Endothelial cell of umbilical vein (primary cell): ENCODE data around the gene PARP16. TPM values are rescaled to one million over a fixed set of nuclear protein-coding genes. Genes with fewer than 3 reads are reported as not detected.

Experiments used
- BruUV-seq: library from RNA; stranded (reverse); fragments of 400-500 nt; replicated peaks from 2 replicates; lab custom pipeline; 2021; lab: Mats Ljungman, UMichigan
- CTCF ChIA-PET: fragments of 300-600, 350-600 bp; sonication (Branson Sonifier 250); formaldehyde crosslinking; loops from one replicate; lab custom pipeline; 2021; ENCODE audit warnings: antibody characterized with exemption, inconsistent platforms; lab: Charles Lee
- POLR2A ChIA-PET: fragments of 300-600, 350-600 bp; sonication (Branson Sonifier 250); formaldehyde crosslinking; loops from one replicate; lab custom pipeline; 2021; ENCODE audit warnings: antibody characterized with exemption, inconsistent platforms; lab: Charles Lee
- DNase-seq: peaks from one replicate; pipeline ENCODE4 v3.0.0-alpha.2; 2011; ENCODE audit warnings: low read depth, low spot score
- FAIRE-seq: peaks from 2 replicates; lab custom pipeline; 2011; peaks lifted over from hg19 to GRCh38; lab: Jason Lieb, UNC
- H2AFZ ChIP-seq: 2 replicates; pipeline ENCODE4 v1.6.0; 2012; ENCODE audit warnings: low read depth, low read length, control low read depth, inconsistent platforms
- H3K27ac ChIP-seq: 2 replicates; pipeline ENCODE4 v1.5.1; 2011; ENCODE audit warnings: low read depth, mild to moderate bottlenecking, control low read depth, low read length, moderate library complexity; ENCODE audit not compliant: insufficient read depth
- H3K27me3 ChIP-seq, 2 experiments: 2 replicates each; pipeline versions ENCODE4 v1.6.0 to v1.6.1; 2011; ENCODE audit warnings: low read length in 2 of 2, mixed read lengths in 1 of 2; ENCODE audit not compliant: control insufficient read depth in 2 of 2, insufficient read depth in 2 of 2
- H3K36me3 ChIP-seq, 2 experiments: 2 replicates in 1 of 2; 3 replicates in 1 of 2; pipeline ENCODE4 v1.5.1; 2011; ENCODE audit warnings: low read length in 2 of 2, mild to moderate bottlenecking in 1 of 2, moderate library complexity in 1 of 2; ENCODE audit not compliant: control insufficient read depth in 2 of 2, insufficient read depth in 2 of 2; ENCODE audit errors: extremely low read depth in 1 of 2
- H3K4me1 ChIP-seq: 3 replicates; pipeline ENCODE4 v1.5.1; 2011; ENCODE audit warnings: mild to moderate bottlenecking, low read length; ENCODE audit not compliant: control insufficient read depth, insufficient read depth; ENCODE audit errors: extremely low read depth
- H3K4me2 ChIP-seq: 2 replicates; pipeline ENCODE4 v1.6.1; 2011; ENCODE audit warnings: low read length, control low read depth, mixed read lengths; ENCODE audit not compliant: insufficient read depth
- H3K4me3 ChIP-seq, 3 experiments: fragments of 200-600 bp in 1 of 3; sonication (generic), shearing (Covaris generic) in 1 of 3; replicated peaks in 1 of 3; 2 replicates each; pipeline ENCODE4 v1.5.1; 2011 to 2016; ENCODE audit warnings: control low read depth in 3 of 3, low read length in 3 of 3, mild to moderate bottlenecking in 2 of 3, inconsistent platforms in 1 of 3, low read depth in 1 of 3, moderate library complexity in 1 of 3; ENCODE audit not compliant: insufficient read depth in 1 of 3
- H3K79me2 ChIP-seq: 2 replicates; pipeline ENCODE4 v1.6.0; 2012; ENCODE audit warnings: low read length, inconsistent platforms; ENCODE audit not compliant: control insufficient read depth, insufficient read depth
- H3K9ac ChIP-seq: replicated peaks from 2 replicates; pipeline ENCODE3; 2011; ENCODE audit warnings: low read length, control low read depth; ENCODE audit not compliant: insufficient read depth; ENCODE audit errors: extremely low read depth
- H3K9me1 ChIP-seq: replicated peaks from 3 replicates; pipeline ENCODE4 v1.6.0; 2011; ENCODE audit warnings: mild to moderate bottlenecking, low read length; ENCODE audit not compliant: control insufficient read depth, insufficient read depth; ENCODE audit errors: extremely low read depth
- H3K9me3 ChIP-seq: replicated peaks from 2 replicates; pipeline ENCODE4 v1.5.1; 2012; ENCODE audit warnings: low read length, inconsistent platforms; ENCODE audit not compliant: control insufficient read depth, insufficient read depth
- H4K20me1 ChIP-seq: replicated peaks from 2 replicates; pipeline ENCODE3; 2011; ENCODE audit warnings: mild to moderate bottlenecking, low read length; ENCODE audit not compliant: control insufficient read depth, insufficient read depth; ENCODE audit errors: extremely low read depth
- EZH2 ChIP-seq: IDR thresholded peaks from 2 replicates; pipeline ENCODE4 v1.6.1; 2012; ENCODE audit warnings: borderline replicate concordance, low read depth, mild to moderate bottlenecking, moderate library complexity, low read length, inconsistent platforms; ENCODE audit not compliant: severe bottlenecking
- FOS ChIP-seq: IDR thresholded peaks from 2 replicates; pipeline ENCODE4 v1.6.1; 2011; ENCODE audit warnings: mild to moderate bottlenecking, low read length, moderate library complexity, borderline replicate concordance; ENCODE audit not compliant: insufficient read depth
- GATA2 ChIP-seq: IDR thresholded peaks from 2 replicates; pipeline ENCODE4 v1.7.0; 2011; ENCODE audit warnings: low read depth, mild to moderate bottlenecking, moderate library complexity, mixed read lengths, low read length; ENCODE audit not compliant: insufficient read length, insufficient read depth
- JUN ChIP-seq: IDR thresholded peaks from 2 replicates; pipeline ENCODE4 v1.6.1; 2011; ENCODE audit warnings: borderline replicate concordance, low read depth; ENCODE audit not compliant: insufficient read length, insufficient read depth
- MYC ChIP-seq: IDR thresholded peaks from one replicate; pipeline ENCODE4 v1.6.1; 2011; ENCODE audit warnings: mild to moderate bottlenecking, low read depth, low read length
- POLR2A ChIP-seq: IDR thresholded peaks from 2 replicates; pipeline ENCODE4 v1.6.1; 2012; ENCODE audit warnings: low read depth, mild to moderate bottlenecking, control low read depth, low read length
- POLR2AphosphoS5 ChIP-seq: IDR thresholded peaks from 2 replicates; pipeline ENCODE4 v1.6.1; 2012; ENCODE audit warnings: low read depth, mild to moderate bottlenecking, control low read depth, low read length, moderate library complexity; ENCODE audit not compliant: insufficient read depth
- dilution Hi-C: fragments of 300-500 bp; cut with MboI; formaldehyde crosslinking; loops from one replicate; pipeline ENCODE4 v1.15.0; 2019; ENCODE audit warnings: low sequenced_read_pairs; ENCODE audit not compliant: extremely low pct_ligation_motif_present
- intact Hi-C: fragments of 100-400 bp; cut with micrococcal nuclease; formaldehyde crosslinking; loops from one replicate; pipeline ENCODE4 v1.10.0; 2022
- polyA plus RNA-seq, 4 experiments: library from polyadenylated mRNA; depleted of rRNA in 3 of 4; stranded (reverse) in 3 of 4; unstranded in 1 of 4; fragments of >200 nt; gene quantifications; 2 replicates each; pipeline versions ENCODE4 v1.2.1 to v1.2.3, GENCODE V29; 2011 to 2012; ENCODE audit warnings: missing spikeins in 1 of 4
- total RNA-seq: library from RNA; stranded (reverse); gene quantifications from 2 replicates; pipeline ENCODE4 v1.2.3, GENCODE V29; 2021
- TF ChIP-seq, protein P1 (sequence below): IDR thresholded peaks from 2 replicates; pipeline ENCODE4 v1.6.1; 2011; ENCODE audit not compliant: insufficient read depth, insufficient read length
- TF ChIP-seq, protein P2 (sequence below), 2 donors: IDR thresholded peaks; 1 replicate in 1 of 2; 2 replicates in 1 of 2; pipeline ENCODE4 v1.5.1; 2011; ENCODE audit warnings: low read length in 2 of 2, mild to moderate bottlenecking in 2 of 2, moderate library complexity in 2 of 2, control low read depth in 1 of 2, inconsistent platforms in 1 of 2, low read depth in 1 of 2; ENCODE audit not compliant: insufficient read depth in 1 of 2; ENCODE audit errors: extremely low read depth in 1 of 2

PARP16 gene
- total and polyA plus RNA-seq, 2 donors (not counting 3 experiments of a cell fraction or from before 2014, with no cell fraction given), result 3.9 to 6.3 TPM

DNA sequence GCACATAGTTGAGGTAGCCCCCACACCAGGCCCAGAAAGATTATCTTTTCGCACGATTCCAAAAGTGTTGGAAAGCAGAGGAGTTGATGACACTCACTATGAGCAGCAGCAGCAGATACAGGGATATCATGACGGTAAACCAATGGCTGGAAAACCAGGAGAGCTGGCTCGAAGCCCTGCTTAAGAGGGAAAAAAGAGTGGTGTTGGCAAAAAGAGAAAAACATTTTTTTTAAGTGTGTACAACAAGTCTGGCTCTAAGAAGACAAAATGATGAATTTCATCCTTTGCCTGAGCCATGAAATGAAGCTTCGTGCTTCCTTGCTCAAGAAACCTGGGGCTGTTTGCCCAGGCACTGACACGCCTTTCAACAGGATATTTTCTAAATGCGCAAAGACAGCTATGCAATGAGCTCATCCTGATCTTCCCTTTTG lies 27.3 kb downstream of the PARP16 start:
- dilution Hi-C loops (no loop called here), intact Hi-C loops (no loop called here)
- no peaks in the 10 kb centered on the region for H3K79me2 ChIP-seq
- no peaks in the 10 kb centered on the region for H3K9me1 ChIP-seq
- H3K9ac ChIP-seq, result no peak overlapping the region
- no peak for DNase-seq
- no peaks in the 10 kb centered on the region for H3K9me3 ChIP-seq
- no TSS peak for BruUV-seq
- H4K20me1 ChIP-seq, result no peaks in the 10 kb centered on the region
- H3K27ac ChIP-seq, result no peak overlapping the region
- peaks cover 2 to 12% of the 10 kb centered on the region in 2 experiments for H3K36me3 ChIP-seq
- POLR2A ChIA-PET, result no interaction called here
- H3K4me1 ChIP-seq, result no peaks in the 10 kb centered on the region
- no peaks in the 10 kb centered on the region for H3K27me3 ChIP-seq
- no peak overlapping the region for H2AFZ ChIP-seq
- no peak overlapping the region for H3K4me3 ChIP-seq
- no peak for FAIRE-seq
- TF ChIP-seq POLR2AphosphoS5 (no peak), FOS (no peak), GATA2 (no peak), POLR2A (no peak), EZH2 (no peak), MYC (no peak), JUN (no peak)
- TF ChIP-seq, protein P1, sequence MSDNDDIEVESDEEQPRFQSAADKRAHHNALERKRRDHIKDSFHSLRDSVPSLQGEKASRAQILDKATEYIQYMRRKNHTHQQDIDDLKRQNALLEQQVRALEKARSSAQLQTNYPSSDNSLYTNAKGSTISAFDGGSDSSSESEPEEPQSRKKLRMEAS, result no peak
- TF ChIP-seq, protein P2, sequence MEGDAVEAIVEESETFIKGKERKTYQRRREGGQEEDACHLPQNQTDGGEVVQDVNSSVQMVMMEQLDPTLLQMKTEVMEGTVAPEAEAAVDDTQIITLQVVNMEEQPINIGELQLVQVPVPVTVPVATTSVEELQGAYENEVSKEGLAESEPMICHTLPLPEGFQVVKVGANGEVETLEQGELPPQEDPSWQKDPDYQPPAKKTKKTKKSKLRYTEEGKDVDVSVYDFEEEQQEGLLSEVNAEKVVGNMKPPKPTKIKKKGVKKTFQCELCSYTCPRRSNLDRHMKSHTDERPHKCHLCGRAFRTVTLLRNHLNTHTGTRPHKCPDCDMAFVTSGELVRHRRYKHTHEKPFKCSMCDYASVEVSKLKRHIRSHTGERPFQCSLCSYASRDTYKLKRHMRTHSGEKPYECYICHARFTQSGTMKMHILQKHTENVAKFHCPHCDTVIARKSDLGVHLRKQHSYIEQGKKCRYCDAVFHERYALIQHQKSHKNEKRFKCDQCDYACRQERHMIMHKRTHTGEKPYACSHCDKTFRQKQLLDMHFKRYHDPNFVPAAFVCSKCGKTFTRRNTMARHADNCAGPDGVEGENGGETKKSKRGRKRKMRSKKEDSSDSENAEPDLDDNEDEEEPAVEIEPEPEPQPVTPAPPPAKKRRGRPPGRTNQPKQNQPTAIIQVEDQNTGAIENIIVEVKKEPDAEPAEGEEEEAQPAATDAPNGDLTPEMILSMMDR (IDR thresholded peaks at IDR 0.05; ENCODE audit: extremely low read depth in 1 of 2, insufficient read depth in 1 of 2, low read depth in 1 of 2, low read length in 2 of 2), result no peak
- no peak overlapping the region for H3K4me2 ChIP-seq
- CTCF ChIA-PET, result interaction anchor here (1.2 kb wide), 1 partner anchor 11 kb away, joined by 5 read pairs; no protein-coding TSS in a partner anchor
